Astrocyte (in vitro differentiated cells and primary cell): Measurements from ENCODE around the gene VPREB3.

Experiments used
- EZH2 ChIP-seq: IDR thresholded peaks from 2 replicates; pipeline ENCODE4 v1.6.1; 2012; ENCODE audit warnings: mild to moderate bottlenecking, low read length, inconsistent platforms; ENCODE audit not compliant: insufficient read depth
- TF ChIP-seq, protein P1 (sequence below): IDR thresholded peaks from 2 replicates; pipeline ENCODE4 v1.5.1; 2011; ENCODE audit warnings: low read depth, mild to moderate bottlenecking, inconsistent platforms, low read length, moderate library complexity; ENCODE audit not compliant: insufficient read depth

DNA sequence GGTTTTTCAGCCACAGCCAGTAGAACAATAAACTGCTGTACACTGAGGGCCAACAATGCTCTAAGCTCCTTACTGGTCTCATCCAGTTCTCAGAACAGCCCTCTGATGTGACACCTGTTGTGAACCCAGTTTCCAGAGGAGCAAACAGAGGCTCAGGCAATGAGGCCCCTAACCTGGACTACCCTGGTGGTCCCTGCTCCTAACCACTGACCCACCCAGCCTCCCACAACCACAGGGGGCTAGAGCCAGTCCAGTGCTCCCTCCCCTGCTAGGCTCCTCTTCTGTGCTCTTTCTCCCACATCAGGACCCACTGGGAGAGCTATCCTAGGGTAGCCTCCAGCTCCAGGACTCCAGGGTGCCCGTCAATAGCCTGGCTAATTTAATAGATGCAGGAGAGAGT, 28.5 kb upstream of the VPREB3 start:
- no peak for TF ChIP-seq EZH2
- TF ChIP-seq, protein P1, sequence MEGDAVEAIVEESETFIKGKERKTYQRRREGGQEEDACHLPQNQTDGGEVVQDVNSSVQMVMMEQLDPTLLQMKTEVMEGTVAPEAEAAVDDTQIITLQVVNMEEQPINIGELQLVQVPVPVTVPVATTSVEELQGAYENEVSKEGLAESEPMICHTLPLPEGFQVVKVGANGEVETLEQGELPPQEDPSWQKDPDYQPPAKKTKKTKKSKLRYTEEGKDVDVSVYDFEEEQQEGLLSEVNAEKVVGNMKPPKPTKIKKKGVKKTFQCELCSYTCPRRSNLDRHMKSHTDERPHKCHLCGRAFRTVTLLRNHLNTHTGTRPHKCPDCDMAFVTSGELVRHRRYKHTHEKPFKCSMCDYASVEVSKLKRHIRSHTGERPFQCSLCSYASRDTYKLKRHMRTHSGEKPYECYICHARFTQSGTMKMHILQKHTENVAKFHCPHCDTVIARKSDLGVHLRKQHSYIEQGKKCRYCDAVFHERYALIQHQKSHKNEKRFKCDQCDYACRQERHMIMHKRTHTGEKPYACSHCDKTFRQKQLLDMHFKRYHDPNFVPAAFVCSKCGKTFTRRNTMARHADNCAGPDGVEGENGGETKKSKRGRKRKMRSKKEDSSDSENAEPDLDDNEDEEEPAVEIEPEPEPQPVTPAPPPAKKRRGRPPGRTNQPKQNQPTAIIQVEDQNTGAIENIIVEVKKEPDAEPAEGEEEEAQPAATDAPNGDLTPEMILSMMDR: no peak
